ENCODE data around the gene KSR1. TPM values are rescaled to one million over a fixed set of nuclear protein-coding genes. Genes with fewer than 3 reads are reported as not detected.

Gene KSR1
- total and polyA plus RNA-seq, 9 of the 15 experiments (the other 6 are each of a cell fraction or from before 2014, with no cell fraction given), result 1.4 to 51.7 (median 18.4) TPM

GRCh38 chr17:27414694-27415093 is 41.6 kb upstream of the KSR1 start:
- no peak overlapping the region for H3K4me2 ChIP-seq (ENCODE audit: insufficient read depth, low read length)
- no peaks in the 10 kb centered on the region for H4K20me1 ChIP-seq (replicated peaks; ENCODE audit: control insufficient read depth, insufficient read depth, low read length)
- ATAC-seq, result no peak
- no peak overlapping the region; the same call in 1 of the 2 replicates for H2AFZ ChIP-seq (ENCODE audit: low read depth, low read length)
- TF ChIP-seq RAD21 (CRISPR knock-in tag; conservative IDR thresholded peaks at IDR 0.05 in 1 of 2, IDR thresholded peaks at IDR 0.05 in 1 of 2) (0 out of 4 replicates have a peak, but pooled peaks of 1 of the 2 experiments have one; percentile 7), ZC3H4 (CRISPR knock-in tag; IDR thresholded peaks at IDR 0.05; ENCODE audit: borderline replicate concordance) (no peak)
- H3K9ac ChIP-seq (ENCODE audit: insufficient read depth in 1 of 2, low read depth in 2 of 2, low read length in 2 of 2), result no peak overlapping the region
- H3K4me1 ChIP-seq (replicated peaks in 1 of 2; ENCODE audit: control insufficient read depth in 2 of 2, insufficient read depth in 2 of 2, low read length in 2 of 2), result peaks cover 0 to 6% of the 10 kb centered on the region in 2 experiments; a peak in 2 of 5 replicates
- DNase-seq (ENCODE audit: extremely low read depth in 1 of 4, low spot score in 3 of 4), result no peak
- no peaks in the 10 kb centered on the region for H3K9me1 ChIP-seq (ENCODE audit: control insufficient read depth, insufficient read depth, low read length)
- WGBS (ENCODE audit: insufficient coverage, low coverage, missing lambda C conversion rate), result 38% methylated on average over 6 of the region's 6 CpGs
- intact Hi-C loops (cut with micrococcal nuclease) (no loop called here), in situ Hi-C loops (cut with MboI) (no loop called here)
- CTCF ChIA-PET (ENCODE audit: low intra/inter-chr PET ratio), result interaction anchor here (0.6 kb wide), 1 partner anchor 33 kb away, joined by 4 read pairs; no protein-coding TSS in a partner anchor
- POLR2A ChIA-PET, result interaction anchor here (0.9 kb wide), 1 partner anchor 95 kb away, joined by 3 read pairs; no protein-coding TSS in a partner anchor
- no peak for FAIRE-seq
- no TSS peak for BruUV-seq (replicated peaks)
- H3K9me3 ChIP-seq (replicated peaks; ENCODE audit: control insufficient read depth, insufficient read depth, low read depth, low read length), result no peaks in the 10 kb centered on the region
- no peaks in the 10 kb centered on the region for H3K36me3 ChIP-seq (ENCODE audit: control insufficient read depth, insufficient read depth, low read length)
- no peak overlapping the region for H3K27ac ChIP-seq (ENCODE audit: extremely low read depth, low read depth, low read length)
- H3K4me3 ChIP-seq, result no peak overlapping the region
- H3K27me3 ChIP-seq (ENCODE audit: control insufficient read depth in 2 of 2, insufficient read depth in 2 of 2, low read length in 2 of 2), result no peaks in the 10 kb centered on the region
- no peaks in the 10 kb centered on the region for H3K79me2 ChIP-seq (ENCODE audit: control insufficient read depth, insufficient read depth, low read length)

GRCh38 chr17:27415120-27415795 is 41.0 kb upstream of the KSR1 start:
- Histone ChIP-seq H3K9me3 (replicated peaks; ENCODE audit: control insufficient read depth, insufficient read depth, low read depth, low read length) (no peaks in the 10 kb centered on the region), H3K4me1 (replicated peaks in 1 of 2; ENCODE audit: control insufficient read depth in 2 of 2, insufficient read depth in 2 of 2, low read length in 2 of 2) (peaks cover 0 to 6% of the 10 kb centered on the region in 2 experiments; a peak in 2 of 5 replicates), H2AFZ (ENCODE audit: low read depth, low read length) (no peak overlapping the region), H3K4me2 (ENCODE audit: insufficient read depth, low read length) (no peak overlapping the region), H3K27me3 (ENCODE audit: control insufficient read depth in 2 of 2, insufficient read depth in 2 of 2, low read length in 2 of 2) (no peaks in the 10 kb centered on the region), H3K79me2 (ENCODE audit: control insufficient read depth, insufficient read depth, low read length) (no peaks in the 10 kb centered on the region), H3K9ac (ENCODE audit: insufficient read depth in 1 of 2, low read depth in 2 of 2, low read length in 2 of 2) (peak overlapping the region in 1 of 2 experiments; percentile 58; a peak in 2 of 4 replicates), H3K27ac (ENCODE audit: extremely low read depth, low read depth, low read length) (no peak overlapping the region), H3K36me3 (ENCODE audit: control insufficient read depth, insufficient read depth, low read length) (no peaks in the 10 kb centered on the region), H3K4me3 (no peak overlapping the region), H3K9me1 (ENCODE audit: control insufficient read depth, insufficient read depth, low read length) (no peaks in the 10 kb centered on the region), H4K20me1 (replicated peaks; ENCODE audit: control insufficient read depth, insufficient read depth, low read length) (no peaks in the 10 kb centered on the region)
- DNase-seq (ENCODE audit: extremely low read depth in 1 of 4, low spot score in 3 of 4), result peak in 2 of 4 experiments; percentile 28 to 35
- BruUV-seq (replicated peaks), result no TSS peak
- WGBS (ENCODE audit: insufficient coverage, low coverage, missing lambda C conversion rate), result 22% methylated on average over 6 of the region's 6 CpGs
- in situ Hi-C loops (cut with MboI) (no loop called here), intact Hi-C loops (cut with micrococcal nuclease) (no loop called here)
- TF ChIP-seq CBFA2T3 (IDR thresholded peaks at IDR 0.05), result peak; percentile 33; the same call in 1 of the 2 replicates
- no peak for TF ChIP-seq CBX2 (IDR thresholded peaks at IDR 0.05; ENCODE audit: insufficient read depth, low read length, poor library complexity, severe bottlenecking)
- no peak for FAIRE-seq
- POLR2A ChIA-PET, result interaction anchor here (0.7 to 0.9 kb wide), 2 partner anchors 9 to 29 kb away, joined by 3 read pairs; no protein-coding TSS in a partner anchor
- peak; percentile 23 for ATAC-seq
- CTCF ChIA-PET (ENCODE audit: low intra/inter-chr PET ratio), result no interaction called here
